GM12874 (cell line): Measurements from ENCODE around the gene PDS5B.

Source experiments
- CTCF ChIP-seq: IDR thresholded peaks from 2 replicates; pipeline ENCODE4 v1.5.1; 2011; ENCODE audit warnings: low read depth, mild to moderate bottlenecking, control low read depth, low read length, moderate library complexity; ENCODE audit not compliant: insufficient read depth

The PDS5B gene

GRCh38 chr13:32622827-32623226 is 36.6 kb downstream of the PDS5B start:
- TF ChIP-seq CTCF: no peak

- TF ChIP-seq CTCF: no peak
Measured at GRCh38 chr13:32624441-32624840, 38.2 kb downstream of the PDS5B start.

- no peak for TF ChIP-seq CTCF
Measured at GRCh38 chr13:32627793-32628192, 41.5 kb downstream of the PDS5B start.

GRCh38 chr13:32629313-32629712 is 43.1 kb downstream of the PDS5B start:
- TF ChIP-seq CTCF: no peak

- no peak for TF ChIP-seq CTCF
Measured at GRCh38 chr13:32629866-32630265, 43.6 kb downstream of the PDS5B start.

- TF ChIP-seq CTCF: no peak
Measured at GRCh38 chr13:32632343-32632909, 46.2 kb downstream of the PDS5B start.

GRCh38 chr13:32636711-32637110 is 50.5 kb downstream of the PDS5B start:
- no peak for TF ChIP-seq CTCF

- TF ChIP-seq CTCF: no peak
Measured at GRCh38 chr13:32638739-32639138, 52.5 kb downstream of the PDS5B start.
